HG03460 (cell line): ENCODE measurements around the gene TMEM121B.

Source experiments
- ATAC-seq: cut with Tn5 transposase; IDR thresholded peaks from one replicate; pipeline ENCODE4 v1.9.1; 2021; ENCODE audit not compliant: unreplicated experiment

Gene TMEM121B

DNA sequence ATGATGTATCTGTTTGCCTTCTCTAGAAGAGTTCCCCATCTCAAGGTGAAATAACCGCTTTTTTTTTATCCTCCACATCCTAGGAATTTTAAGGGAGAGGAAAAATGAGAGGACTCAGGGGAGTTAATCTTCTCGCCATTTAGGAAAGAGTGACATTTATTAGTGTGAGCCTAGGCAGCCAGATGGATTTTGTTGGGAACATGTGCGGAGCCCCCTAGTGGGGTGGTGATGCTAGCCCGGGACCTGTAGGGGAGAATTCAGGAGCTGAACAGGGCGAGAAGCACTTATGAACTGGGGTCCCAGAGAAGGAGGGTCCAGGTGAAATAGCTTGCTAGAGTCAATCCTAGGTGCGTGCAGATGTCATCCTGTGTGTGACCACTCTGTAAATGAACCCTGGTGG is 25.6 kb downstream of the TMEM121B start:
- ATAC-seq = no peak

GRCh38 chr22:17093081-17093480 is 28.1 kb downstream of the TMEM121B start:
- no peak for ATAC-seq

GRCh38 chr22:17091851-17092250 is 29.3 kb downstream of the TMEM121B start:
- no peak for ATAC-seq

DNA sequence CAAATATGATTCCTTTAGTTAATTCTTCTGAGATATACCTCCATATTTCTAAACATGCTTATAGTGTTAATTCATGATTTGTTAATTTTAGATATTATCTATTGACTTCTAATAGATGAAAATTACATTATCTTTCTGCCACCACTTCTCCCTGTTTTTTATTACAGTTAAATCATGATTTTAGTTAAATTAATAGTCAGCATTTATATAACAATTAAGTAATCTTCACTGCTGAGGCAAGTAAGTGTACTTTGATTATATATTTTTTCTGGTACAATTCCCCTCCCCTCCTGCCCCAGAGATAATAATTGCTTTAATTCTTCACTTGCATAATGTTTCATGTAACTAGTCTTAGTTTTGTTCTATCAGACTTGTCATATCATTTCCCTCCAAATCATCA is 30.6 kb downstream of the TMEM121B start:
- ATAC-seq = no peak

DNA sequence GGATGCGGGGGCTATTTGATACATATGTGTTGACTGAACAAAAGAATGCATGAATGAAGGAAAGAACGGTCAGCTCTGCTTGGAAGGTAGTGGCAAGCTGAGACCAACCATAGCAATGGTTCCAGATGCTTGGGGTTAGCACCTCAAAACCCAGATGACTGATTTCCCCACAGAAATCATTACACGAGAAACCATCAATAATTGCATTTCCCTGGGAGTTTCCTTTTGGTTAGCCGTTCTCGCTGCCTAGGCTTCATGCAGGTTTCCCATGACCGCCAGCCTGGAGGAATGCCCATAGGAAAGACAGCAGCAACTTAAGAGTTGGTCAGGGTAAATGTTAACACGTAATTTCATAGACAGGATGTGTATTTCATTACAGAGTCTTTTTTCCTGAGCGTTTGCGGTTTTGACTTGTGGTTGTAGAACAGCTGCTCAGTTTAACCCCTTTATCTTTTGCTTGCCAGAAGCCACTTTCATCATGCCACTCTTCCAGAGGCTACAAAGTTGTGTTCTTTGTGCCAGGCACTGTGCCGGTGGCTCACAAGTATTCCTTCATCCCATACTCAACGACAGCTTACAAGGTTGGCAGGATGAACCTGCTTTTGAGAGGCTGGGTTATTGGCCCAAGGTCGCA is 33.5 kb downstream of the TMEM121B start:
- peak; percentile 26 for ATAC-seq

DNA sequence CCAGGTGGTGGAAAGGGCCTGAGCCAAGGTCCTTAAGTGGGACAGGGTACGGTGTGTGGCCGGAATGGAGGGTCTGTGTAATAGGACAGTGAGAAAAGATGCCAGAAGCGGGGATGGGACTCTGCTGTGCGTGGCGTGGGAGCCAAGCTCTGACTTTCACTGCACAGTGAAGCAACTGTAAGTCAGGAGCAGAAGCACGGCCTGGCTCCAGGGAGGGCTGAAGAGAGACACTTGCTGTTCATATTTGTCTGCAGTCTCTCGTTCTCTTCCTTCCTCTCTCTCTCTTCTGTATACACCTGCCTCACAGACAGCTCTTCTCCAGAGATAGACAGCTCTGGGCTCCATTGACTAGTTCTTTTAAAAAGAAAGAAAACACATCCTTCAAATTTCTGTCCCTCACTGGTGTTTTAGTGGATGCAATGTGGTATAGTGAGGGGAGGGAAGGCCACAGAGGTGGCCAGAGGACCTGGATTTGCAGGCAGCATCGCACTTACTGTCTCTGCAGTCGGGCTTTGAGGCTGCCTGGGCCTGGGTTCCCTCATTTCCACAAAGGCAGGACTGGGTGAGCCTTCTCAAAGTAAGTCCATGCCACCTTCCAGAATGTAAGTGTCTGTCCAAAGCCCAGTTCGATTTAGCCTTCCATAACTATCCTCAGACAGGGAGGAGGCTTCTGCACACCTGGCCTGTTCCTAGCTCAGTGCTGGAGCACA is 34.2 kb downstream of the TMEM121B start:
- ATAC-seq = no peak

GRCh38 chr22:17086296-17086695 is 34.9 kb downstream of the TMEM121B start:
- ATAC-seq = no peak

DNA sequence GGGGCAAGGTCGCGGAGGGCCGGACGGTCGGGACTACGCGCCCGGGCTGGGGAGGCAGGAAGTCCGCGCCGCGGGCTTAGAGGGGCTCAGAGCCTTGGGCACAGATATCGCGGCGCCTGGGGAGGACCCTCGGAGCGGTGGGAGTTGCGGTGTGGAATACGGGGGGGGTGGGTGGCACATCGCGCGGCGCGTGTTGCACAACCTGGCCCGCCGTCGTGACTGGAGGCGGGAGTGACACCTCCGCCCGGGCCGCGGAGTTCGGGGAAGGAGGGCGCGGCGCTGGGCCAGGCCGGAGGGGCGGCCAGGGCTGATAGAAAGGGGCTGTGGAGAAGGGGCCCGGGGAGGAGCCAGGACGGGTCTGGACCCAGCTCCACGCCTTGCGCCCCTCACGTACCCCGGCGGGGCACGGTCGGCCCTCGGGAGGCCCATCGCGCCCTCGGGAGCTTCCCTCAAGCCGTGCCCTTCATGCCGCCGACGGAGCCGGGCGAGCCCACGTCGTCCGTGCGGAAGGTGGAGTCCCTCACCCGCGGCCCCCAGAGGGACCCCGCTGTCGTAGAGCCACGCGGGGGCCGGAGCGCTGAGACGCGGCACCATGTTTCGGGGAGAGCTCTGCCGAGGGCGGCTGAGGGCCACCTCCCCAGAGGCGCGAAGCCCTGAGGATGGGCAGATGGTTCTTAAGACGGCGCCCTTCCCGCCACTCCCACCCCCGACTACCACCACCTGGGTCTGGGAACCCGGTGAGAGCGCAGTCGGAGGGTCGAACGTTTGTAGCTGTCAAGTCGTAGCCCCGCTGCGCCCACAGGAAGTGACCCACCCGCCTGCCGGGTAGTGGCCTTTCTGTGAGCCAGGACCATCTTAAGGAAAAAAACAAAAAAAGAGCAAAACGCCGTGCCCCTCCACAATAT is 35.6 kb downstream of the TMEM121B start:
- peak; percentile 14 for ATAC-seq

GRCh38 chr22:17084554-17085276 is 36.4 kb downstream of the TMEM121B start, which contains the start of gene IL17RA:
IL17RA (plus strand) TSS chr22:17085000; CDS start chr22:17085092, 92 bp downstream.
- ATAC-seq = peak; percentile 84

GRCh38 chr22:17083811-17084441 is 37.2 kb downstream of the TMEM121B start:
- no peak for ATAC-seq

DNA sequence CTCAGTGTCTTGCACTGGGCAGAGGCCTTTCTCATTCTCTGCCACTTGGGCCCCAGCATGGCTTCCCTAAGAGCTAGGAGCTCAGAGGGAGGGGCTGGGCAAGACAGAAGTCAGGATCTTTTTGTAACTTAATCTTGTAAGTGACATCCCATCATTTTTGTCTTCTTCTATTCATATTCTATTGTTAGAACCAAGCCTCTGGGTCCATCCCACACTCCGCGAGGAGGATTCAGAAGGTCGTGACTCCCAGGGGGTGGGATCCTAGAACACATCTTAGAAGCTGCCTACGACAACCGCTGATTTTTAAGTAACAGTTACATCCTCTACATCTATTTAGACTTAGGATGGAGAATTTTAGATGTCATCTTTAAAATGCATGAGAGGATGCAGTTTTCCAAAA is 37.9 kb downstream of the TMEM121B start:
- ATAC-seq = no peak

- ATAC-seq = no peak
These were observed 41.6 kb downstream of the TMEM121B start for GRCh38 chr22:17079572-17079971.

- no peak for ATAC-seq
These were observed 43.9 kb downstream of the TMEM121B start for GRCh38 chr22:17077255-17077654.

GRCh38 chr22:17074648-17075002 is 46.5 kb downstream of the TMEM121B start:
- ATAC-seq = no peak

GRCh38 chr22:17072877-17073276 is 48.3 kb downstream of the TMEM121B start:
- no peak for ATAC-seq
